Effector memory CD4-positive, alpha-beta T cell (primary cell): ENCODE data around the gene XPOT.

Experiments
- DNase-seq, 3 donors: peaks; one replicate each; pipeline ENCODE4 v3.0.0-alpha.2; 2020
- H3K27ac ChIP-seq: 2 replicates; pipeline ENCODE4 v1.7.0; 2013; ENCODE audit warnings: mild to moderate bottlenecking, low read length, moderate library complexity; ENCODE audit not compliant: insufficient read depth, poor library complexity, severe bottlenecking
- H3K27me3 ChIP-seq: replicated peaks from 2 replicates; pipeline ENCODE4 v1.7.0; 2013; ENCODE audit warnings: mild to moderate bottlenecking, low read length; ENCODE audit not compliant: insufficient read depth, control insufficient read depth, poor library complexity, severe bottlenecking
- H3K36me3 ChIP-seq: 2 replicates; pipeline ENCODE4 v1.7.0; 2013; ENCODE audit warnings: mild to moderate bottlenecking, low read length, moderate library complexity; ENCODE audit not compliant: control insufficient read depth, insufficient read depth
- H3K4me1 ChIP-seq: 2 replicates; pipeline ENCODE4 v1.7.0; 2013; ENCODE audit warnings: low read length, mild to moderate bottlenecking; ENCODE audit not compliant: control insufficient read depth, insufficient read depth, poor library complexity, severe bottlenecking
- H3K4me3 ChIP-seq: 2 replicates; pipeline ENCODE4 v1.7.0; 2013; ENCODE audit warnings: low read length, low read depth, mild to moderate bottlenecking; ENCODE audit not compliant: insufficient read depth, poor library complexity, severe bottlenecking
- H3K9me3 ChIP-seq: 2 replicates; pipeline ENCODE4 v1.7.0; 2013; ENCODE audit warnings: mild to moderate bottlenecking, low read length, moderate library complexity; ENCODE audit not compliant: control insufficient read depth

Gene XPOT

GRCh38 chr12:64392221-64392620 lies 12.0 kb upstream of the XPOT start:
- Histone ChIP-seq H3K4me1 (peaks cover 9% of the 10 kb centered on the region), H3K9me3 (no peaks in the 10 kb centered on the region), H3K27me3 (no peaks in the 10 kb centered on the region), H3K36me3 (no peaks in the 10 kb centered on the region), H3K4me3 (no peak overlapping the region), H3K27ac (no peak overlapping the region)
- no peak for DNase-seq

- H3K9me3 ChIP-seq, result no peaks in the 10 kb centered on the region
- H3K4me1 ChIP-seq, result peaks cover under 1% of the 10 kb centered on the region
- no peak overlapping the region for H3K4me3 ChIP-seq
- no peak for DNase-seq
- H3K27ac ChIP-seq, result no peak overlapping the region
- no peaks in the 10 kb centered on the region for H3K27me3 ChIP-seq
- peaks cover 3% of the 10 kb centered on the region for H3K36me3 ChIP-seq
These were observed 8.5 kb upstream of the XPOT start for GRCh38 chr12:64395739-64396138.

GRCh38 chr12:64400041-64400440 lies 4.2 kb upstream of the XPOT start:
- no peaks in the 10 kb centered on the region for H3K27me3 ChIP-seq
- H3K27ac ChIP-seq, result peak overlapping the region; percentile 37
- H3K4me3 ChIP-seq, result peak overlapping the region; percentile 14
- peaks cover 4% of the 10 kb centered on the region for H3K4me1 ChIP-seq
- DNase-seq, result peak; percentile 37 to 39 (median 38)
- H3K9me3 ChIP-seq, result no peaks in the 10 kb centered on the region
- peaks cover 3% of the 10 kb centered on the region for H3K36me3 ChIP-seq

- no peaks in the 10 kb centered on the region for H3K27me3 ChIP-seq
- no peak for DNase-seq
- no peak overlapping the region for H3K4me3 ChIP-seq
- peaks cover 7% of the 10 kb centered on the region for H3K4me1 ChIP-seq
- H3K9me3 ChIP-seq, result no peaks in the 10 kb centered on the region
- peaks cover 3% of the 10 kb centered on the region for H3K36me3 ChIP-seq
- no peak overlapping the region for H3K27ac ChIP-seq
These were observed 2.0 kb upstream of the XPOT start for GRCh38 chr12:64402181-64402580.

- Histone ChIP-seq H3K9me3 (no peaks in the 10 kb centered on the region), H3K27ac (peak overlapping the region; percentile 81), H3K4me3 (peak overlapping the region; percentile 96), H3K4me1 (peaks cover 7% of the 10 kb centered on the region), H3K36me3 (no peaks in the 10 kb centered on the region), H3K27me3 (no peaks in the 10 kb centered on the region)
- peak; percentile 15 to 34 (median 27) for DNase-seq
These were observed 471 bp downstream of the XPOT start for GRCh38 chr12:64404470-64405256.

GRCh38 chr12:64407342-64408223 lies 3.4 kb downstream of the XPOT start:
- peaks cover 16% of the 10 kb centered on the region for H3K36me3 ChIP-seq
- DNase-seq, result no peak
- peaks cover 7% of the 10 kb centered on the region for H3K4me1 ChIP-seq
- H3K9me3 ChIP-seq, result no peaks in the 10 kb centered on the region
- H3K27ac ChIP-seq, result no peak overlapping the region
- no peak overlapping the region for H3K4me3 ChIP-seq
- H3K27me3 ChIP-seq, result no peaks in the 10 kb centered on the region

GRCh38 chr12:64411427-64411826 lies 7.2 kb downstream of the XPOT start:
- H3K4me1 ChIP-seq, result no peaks in the 10 kb centered on the region
- no peak for DNase-seq
- peaks cover 49% of the 10 kb centered on the region for H3K36me3 ChIP-seq
- no peak overlapping the region for H3K4me3 ChIP-seq
- H3K27me3 ChIP-seq, result no peaks in the 10 kb centered on the region
- H3K9me3 ChIP-seq, result no peaks in the 10 kb centered on the region
- no peak overlapping the region for H3K27ac ChIP-seq

- Histone ChIP-seq H3K4me1 (no peaks in the 10 kb centered on the region), H3K9me3 (no peaks in the 10 kb centered on the region), H3K4me3 (no peak overlapping the region), H3K36me3 (peaks cover 60% of the 10 kb centered on the region), H3K27ac (no peak overlapping the region), H3K27me3 (no peaks in the 10 kb centered on the region)
- DNase-seq, result no peak
These were observed 8.3 kb downstream of the XPOT start for GRCh38 chr12:64412459-64412858.

GRCh38 chr12:64413884-64414283 lies 9.7 kb downstream of the XPOT start:
- H3K4me3 ChIP-seq, result no peak overlapping the region
- H3K9me3 ChIP-seq, result no peaks in the 10 kb centered on the region
- no peak overlapping the region for H3K27ac ChIP-seq
- no peaks in the 10 kb centered on the region for H3K4me1 ChIP-seq
- H3K27me3 ChIP-seq, result no peaks in the 10 kb centered on the region
- no peak for DNase-seq
- peaks cover 73% of the 10 kb centered on the region for H3K36me3 ChIP-seq

GRCh38 chr12:64418209-64418608 lies 14.0 kb downstream of the XPOT start:
- H3K27me3 ChIP-seq, result no peaks in the 10 kb centered on the region
- DNase-seq, result no peak
- no peak overlapping the region for H3K27ac ChIP-seq
- H3K36me3 ChIP-seq, result peaks cover 92% of the 10 kb centered on the region
- no peak overlapping the region for H3K4me3 ChIP-seq
- H3K9me3 ChIP-seq, result no peaks in the 10 kb centered on the region
- H3K4me1 ChIP-seq, result no peaks in the 10 kb centered on the region
